ENCODE measurements around the gene EXOC3.

EXOC3 gene

DNA sequence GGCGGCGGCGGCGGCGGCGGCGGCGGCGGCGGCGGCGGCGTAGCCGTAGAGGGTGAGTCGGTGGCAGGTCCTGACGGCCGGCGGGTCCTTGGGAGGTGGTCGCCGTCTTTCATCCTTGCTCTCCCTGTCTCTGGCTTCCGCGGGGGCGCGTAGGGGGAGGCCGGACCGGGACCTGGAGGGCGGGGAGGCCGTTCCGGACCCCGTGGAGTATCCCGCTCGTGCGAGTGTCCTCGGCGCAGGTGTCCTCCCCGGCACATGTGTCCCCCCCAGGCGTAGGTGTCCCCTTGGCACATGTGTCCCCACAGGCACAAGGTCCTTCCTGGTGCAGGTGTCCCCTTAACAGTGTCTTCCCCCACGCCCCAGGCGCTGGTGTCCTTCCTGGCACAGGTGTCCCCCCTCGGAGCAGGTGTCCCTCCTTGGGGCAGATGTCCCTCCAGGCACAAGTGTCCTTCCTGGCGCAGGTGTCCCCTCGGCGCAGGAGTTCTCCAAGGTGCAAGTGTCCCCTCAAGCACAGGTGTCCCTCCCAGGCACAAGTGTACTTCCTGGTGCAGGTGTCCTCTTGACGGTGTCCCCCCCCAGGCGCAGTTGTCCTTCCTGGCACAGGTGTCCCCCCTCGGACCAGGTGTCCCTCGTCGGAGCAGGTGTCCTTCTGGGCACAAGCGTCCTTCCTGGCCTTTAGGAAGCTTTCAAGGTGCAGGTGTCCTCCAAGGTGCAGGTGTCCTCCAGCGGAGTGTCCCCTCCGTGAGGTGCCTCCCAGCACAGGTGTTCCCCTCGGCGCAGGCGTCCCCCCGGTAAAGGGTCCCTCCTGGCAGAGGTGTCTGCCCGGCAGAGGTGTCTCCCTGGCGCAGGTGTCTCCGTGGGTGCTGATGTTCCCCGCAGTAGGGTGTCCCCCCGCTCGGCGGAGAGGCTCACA is 519 bp downstream of the EXOC3 start:
- DNase-seq (ENCODE audit: insufficient read length, low spot score) (peak; percentile 73), FAIRE-seq (no peak)
- TF ChIP-seq POLR2A (IDR thresholded peaks at IDR 0.05; ENCODE audit: low read depth, low read length): no peak

DNA sequence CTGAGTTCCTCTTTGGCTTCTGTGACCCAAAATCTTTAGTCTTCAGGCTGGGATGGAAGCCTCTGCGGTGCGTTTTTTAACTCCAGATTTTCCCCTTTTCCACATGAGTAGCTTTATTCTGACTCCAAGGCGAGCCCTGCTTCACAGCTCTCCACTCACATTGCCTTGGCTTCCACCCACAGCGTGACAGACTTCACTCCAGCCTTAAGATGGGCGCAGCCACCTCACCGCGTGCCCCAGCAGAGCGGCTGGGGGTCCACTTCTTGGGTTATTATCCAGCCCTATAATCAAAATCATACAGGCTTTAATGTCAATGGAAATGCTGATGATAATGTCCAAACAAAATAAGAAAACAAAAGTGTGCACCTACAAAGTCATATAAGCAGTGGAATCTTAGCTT is 1.2 kb downstream of the EXOC3 start:
- DNase-seq (ENCODE audit: insufficient read length, low spot score): no peak
- TF ChIP-seq POLR2A (IDR thresholded peaks at IDR 0.05; ENCODE audit: low read depth, low read length): no peak
- FAIRE-seq: no peak

DNA sequence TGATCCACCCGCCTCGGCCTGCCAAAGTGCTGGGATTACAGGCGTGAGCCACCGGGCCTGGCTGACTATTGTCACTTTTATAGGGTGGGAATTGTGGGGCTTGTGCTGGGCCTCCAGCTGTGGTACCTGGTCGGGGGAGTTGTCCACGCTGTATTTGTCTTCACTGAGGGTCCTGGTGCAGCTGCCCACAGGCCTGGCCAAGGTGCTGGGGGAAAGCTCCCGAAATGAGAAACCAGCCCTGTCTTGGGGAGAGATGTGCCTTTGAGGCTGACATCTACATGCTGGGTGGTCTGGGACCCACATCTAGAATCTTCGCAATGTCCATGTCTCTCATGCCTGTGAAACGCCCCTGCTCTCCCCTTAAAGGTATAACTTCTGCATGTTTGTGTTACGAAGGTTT is 2.6 kb downstream of the EXOC3 start:
- no peak for TF ChIP-seq POLR2A (IDR thresholded peaks at IDR 0.05; ENCODE audit: low read depth, low read length)
- FAIRE-seq: no peak
- DNase-seq (ENCODE audit: insufficient read length, low spot score): no peak

DNA sequence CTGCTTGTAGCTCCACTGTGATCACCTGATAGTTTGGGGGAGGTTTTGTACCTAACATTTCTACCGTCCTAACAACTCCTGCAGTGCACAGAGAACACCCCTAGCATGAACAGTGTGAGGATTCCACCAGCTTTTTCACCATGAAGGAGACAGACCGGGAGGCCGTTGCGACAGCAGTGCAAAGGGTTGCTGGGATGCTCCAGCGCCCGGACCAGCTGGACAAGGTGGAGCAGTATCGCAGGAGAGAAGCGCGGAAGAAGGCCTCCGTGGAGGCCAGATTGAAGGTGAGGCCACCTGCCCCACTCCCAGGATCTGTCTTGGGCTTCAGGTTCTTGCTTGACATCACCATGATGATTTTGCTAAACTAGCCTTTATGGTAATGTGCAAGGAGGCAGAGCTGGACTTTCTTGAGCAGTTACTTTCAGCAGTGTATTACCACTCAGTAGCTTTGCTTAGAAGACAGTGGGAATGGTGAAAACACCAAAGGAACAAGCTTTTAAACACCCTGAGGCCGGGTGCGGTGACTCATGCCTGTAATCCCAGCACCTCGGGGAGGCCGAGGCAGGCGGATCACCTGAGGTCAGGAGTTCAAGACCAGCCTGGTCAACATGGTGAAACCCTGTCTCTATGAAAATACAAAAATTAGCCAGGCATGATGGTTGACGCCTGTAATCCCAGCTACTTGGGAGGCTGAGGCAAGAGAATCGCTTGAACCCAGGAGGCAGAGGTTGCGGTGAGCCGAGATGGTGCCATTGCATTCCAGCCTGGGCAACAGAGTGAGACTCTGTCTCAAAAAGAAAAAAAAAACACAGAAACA is 3.3 kb downstream of the EXOC3 start:
- FAIRE-seq (no peak), DNase-seq (ENCODE audit: insufficient read length, low spot score) (no peak)
- no peak for TF ChIP-seq POLR2A (IDR thresholded peaks at IDR 0.05; ENCODE audit: low read depth, low read length)

DNA sequence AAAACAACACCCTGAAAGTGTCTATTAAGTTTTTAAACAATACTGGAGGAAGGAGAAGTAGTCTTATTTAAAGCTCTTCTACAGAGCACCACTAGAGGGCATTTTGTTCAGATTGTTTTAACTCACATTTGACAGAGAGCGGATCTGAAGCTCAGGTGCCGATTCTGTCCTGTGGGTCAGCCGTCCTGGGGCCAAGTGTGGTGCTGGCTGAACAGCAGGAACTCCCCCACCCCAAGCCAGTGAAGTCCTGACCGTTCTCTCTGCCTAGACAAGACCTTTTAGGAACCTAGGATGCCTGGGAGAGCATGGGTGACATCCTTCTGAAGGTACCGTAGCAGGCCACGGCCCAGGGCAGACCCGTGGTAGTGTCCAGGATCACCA is 3.9 kb downstream of the EXOC3 start:
- FAIRE-seq (no peak), DNase-seq (ENCODE audit: insufficient read length, low spot score) (no peak)
- no peak for TF ChIP-seq POLR2A (IDR thresholded peaks at IDR 0.05; ENCODE audit: low read depth, low read length)

- no peak for TF ChIP-seq POLR2A (IDR thresholded peaks at IDR 0.05; ENCODE audit: low read depth, low read length)
- DNase-seq (ENCODE audit: insufficient read length, low spot score) (no peak), FAIRE-seq (no peak)
Measured at GRCh38 chr5:447501-447900, 4.5 kb downstream of the EXOC3 start.

DNA sequence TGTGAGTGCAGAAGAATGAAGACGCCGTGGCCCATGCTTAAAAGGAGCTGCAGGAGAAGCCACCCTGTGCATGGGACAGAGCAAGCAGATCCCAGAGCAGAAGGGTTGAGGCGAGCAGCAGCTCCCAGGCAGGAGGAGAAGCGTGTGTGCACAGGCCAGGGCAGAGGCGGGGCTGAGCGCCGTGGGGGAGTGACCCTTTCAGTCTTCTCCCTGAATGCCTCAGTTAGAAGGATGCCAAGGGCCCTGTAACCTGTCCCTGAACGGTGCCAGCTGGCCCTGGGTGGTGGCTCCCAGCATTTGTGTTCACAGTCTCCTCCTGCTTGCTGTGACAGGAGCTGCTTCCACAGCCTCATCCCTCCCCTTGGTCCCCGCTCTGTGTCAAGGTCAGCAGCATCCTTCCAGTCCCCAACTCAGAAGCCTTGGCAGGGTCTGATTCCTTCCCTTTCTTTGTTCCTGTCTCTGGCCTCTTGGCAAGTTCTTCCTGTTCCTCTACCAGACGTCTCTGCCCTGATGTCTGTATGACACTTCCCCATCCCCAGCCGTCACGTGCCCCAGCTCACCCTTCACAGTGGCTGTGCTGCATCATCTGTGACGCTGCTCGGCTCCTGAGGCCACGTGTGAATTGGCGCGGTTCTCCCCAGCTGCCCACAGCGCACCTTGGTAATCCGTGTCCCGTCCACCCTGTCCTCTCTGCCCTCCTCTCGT is 5.2 kb downstream of the EXOC3 start:
- FAIRE-seq (no peak), DNase-seq (ENCODE audit: insufficient read length, low spot score) (no peak)
- no peak for TF ChIP-seq POLR2A (IDR thresholded peaks at IDR 0.05; ENCODE audit: low read depth, low read length)

- FAIRE-seq (no peak), DNase-seq (ENCODE audit: insufficient read length, low spot score) (no peak)
- no peak for TF ChIP-seq POLR2A (IDR thresholded peaks at IDR 0.05; ENCODE audit: low read depth, low read length)
Measured at GRCh38 chr5:448766-449090, 5.8 kb downstream of the EXOC3 start.

- no peak for TF ChIP-seq POLR2A (IDR thresholded peaks at IDR 0.05; ENCODE audit: low read depth, low read length)
- no peak for DNase-seq (ENCODE audit: insufficient read length, low spot score)
- no peak for FAIRE-seq
Measured at GRCh38 chr5:449151-449550, 6.2 kb downstream of the EXOC3 start.

DNA sequence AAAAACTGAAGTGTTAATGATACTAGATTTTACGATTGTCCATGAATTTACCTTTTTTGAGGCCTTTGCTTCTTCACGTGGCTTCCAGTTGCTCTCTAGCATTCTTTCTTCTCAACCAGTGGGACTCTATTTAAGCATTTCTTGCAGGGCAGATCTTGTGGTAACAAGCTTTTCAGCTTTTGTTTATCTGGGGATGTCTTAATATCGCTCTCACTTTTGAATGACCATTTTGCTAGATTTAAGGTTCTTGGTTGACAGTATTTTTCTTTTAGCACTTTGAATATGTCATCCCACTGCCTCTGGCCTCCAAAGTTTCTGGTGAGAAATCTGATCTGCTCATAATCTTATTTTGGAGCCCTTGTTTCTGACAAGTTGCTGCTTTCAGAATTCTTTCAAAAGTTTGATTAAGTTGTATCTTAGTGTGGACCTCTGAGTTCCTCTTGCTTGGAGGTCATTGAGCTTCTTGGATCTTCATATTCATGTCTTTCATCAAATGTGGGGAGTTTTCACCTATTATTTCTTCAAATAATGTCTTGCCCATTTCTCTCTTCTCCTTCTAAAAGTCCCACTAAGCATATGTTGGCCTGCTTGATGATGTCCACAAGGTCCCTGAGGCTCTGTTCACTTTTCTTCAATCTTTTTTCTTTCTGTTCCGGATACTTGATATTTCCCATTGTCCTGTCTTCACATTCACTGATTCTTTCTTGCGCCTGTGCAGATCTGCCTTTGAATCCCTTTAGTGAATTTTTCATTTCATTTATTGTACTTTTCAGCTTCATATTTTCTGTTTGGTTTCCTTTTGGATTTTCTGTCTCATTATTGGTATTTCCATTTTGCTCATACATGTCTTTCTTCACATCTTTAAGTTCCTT is 8.8 kb downstream of the EXOC3 start:
- DNase-seq (ENCODE audit: insufficient read length, low spot score): no peak
- no peak for TF ChIP-seq POLR2A (IDR thresholded peaks at IDR 0.05; ENCODE audit: low read depth, low read length)
- no peak for FAIRE-seq

- no peak for DNase-seq (ENCODE audit: insufficient read length, low spot score)
- FAIRE-seq: no peak
- no peak for TF ChIP-seq POLR2A (IDR thresholded peaks at IDR 0.05; ENCODE audit: low read depth, low read length)
Measured at GRCh38 chr5:452978-453710, 10.2 kb downstream of the EXOC3 start.

- FAIRE-seq (no peak), DNase-seq (ENCODE audit: insufficient read length, low spot score) (no peak)
- TF ChIP-seq POLR2A (IDR thresholded peaks at IDR 0.05; ENCODE audit: low read depth, low read length): no peak
Measured at GRCh38 chr5:453725-454481, 10.9 kb downstream of the EXOC3 start.
